Measurements from ENCODE around the gene AGBL3.
"Not testable (repeated sequence)": the region's sequence is repeated elsewhere in the genome, so short reads cannot be mapped to it uniquely, and the experiment has no call there.

The AGBL3 gene

GRCh38 chr7:135078051-135078450 is 91.7 kb downstream of the AGBL3 start:
- DNase-seq = no peak

- no peak for DNase-seq
These were observed 92.8 kb downstream of the AGBL3 start for GRCh38 chr7:135079068-135079467.

DNA sequence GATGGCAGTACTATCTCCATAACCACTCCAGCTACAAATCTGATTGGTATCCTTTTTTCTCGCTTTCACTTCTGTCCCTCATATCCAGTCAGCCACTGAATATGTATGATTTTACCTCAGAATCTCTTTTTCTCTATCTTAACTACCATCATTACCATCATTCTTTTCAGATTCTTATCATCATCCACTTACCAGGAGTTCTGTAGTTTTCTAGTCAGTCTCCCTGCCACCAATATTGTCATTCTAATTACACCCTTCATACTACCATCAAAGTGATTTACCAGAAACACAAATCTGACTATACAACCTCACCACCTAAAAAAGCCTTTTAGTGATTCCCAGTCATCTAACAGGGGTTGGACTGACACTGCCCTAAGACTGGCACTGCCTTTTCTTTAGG is 96.7 kb downstream of the AGBL3 start:
- DNase-seq = no peak

DNA sequence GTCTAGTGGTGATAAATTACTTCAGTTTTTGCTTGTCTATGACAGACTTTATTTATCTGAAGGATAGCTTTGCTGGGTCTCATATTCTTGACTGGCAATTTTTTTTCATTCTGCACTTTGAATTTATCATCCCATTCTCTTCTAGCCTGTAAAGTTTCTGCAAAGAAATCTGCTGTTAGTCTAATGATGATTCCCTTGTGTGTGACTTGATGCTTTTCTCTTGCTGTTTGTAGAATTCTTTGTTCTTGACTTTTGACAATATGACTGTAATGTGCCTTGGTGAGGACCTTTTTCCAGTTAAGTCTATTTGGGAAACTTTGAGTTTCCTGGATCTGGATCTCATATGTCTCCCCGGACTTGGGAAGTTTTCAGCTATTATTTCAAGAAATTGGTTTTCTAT is 102.3 kb downstream of the AGBL3 start:
- no peak for DNase-seq

DNA sequence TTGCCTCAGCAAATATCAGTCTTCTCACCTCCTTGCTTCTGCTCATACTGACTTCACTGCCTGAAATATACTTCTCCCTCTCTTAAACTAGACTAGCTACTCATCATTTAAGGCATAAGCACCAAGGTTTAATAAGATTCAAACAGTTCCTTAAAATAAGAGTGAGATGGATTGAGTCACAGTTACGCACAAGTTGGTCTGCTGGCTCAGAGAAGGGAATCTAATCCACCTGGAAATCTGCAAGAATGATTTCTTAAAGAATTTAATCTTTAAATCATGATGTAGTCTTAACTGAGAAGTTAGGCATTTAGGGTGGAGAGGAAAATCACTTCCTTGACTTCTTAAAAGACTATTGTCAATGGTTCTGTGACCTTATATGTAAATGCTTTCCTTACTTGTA is 105.4 kb downstream of the AGBL3 start:
- DNase-seq = no peak

DNA sequence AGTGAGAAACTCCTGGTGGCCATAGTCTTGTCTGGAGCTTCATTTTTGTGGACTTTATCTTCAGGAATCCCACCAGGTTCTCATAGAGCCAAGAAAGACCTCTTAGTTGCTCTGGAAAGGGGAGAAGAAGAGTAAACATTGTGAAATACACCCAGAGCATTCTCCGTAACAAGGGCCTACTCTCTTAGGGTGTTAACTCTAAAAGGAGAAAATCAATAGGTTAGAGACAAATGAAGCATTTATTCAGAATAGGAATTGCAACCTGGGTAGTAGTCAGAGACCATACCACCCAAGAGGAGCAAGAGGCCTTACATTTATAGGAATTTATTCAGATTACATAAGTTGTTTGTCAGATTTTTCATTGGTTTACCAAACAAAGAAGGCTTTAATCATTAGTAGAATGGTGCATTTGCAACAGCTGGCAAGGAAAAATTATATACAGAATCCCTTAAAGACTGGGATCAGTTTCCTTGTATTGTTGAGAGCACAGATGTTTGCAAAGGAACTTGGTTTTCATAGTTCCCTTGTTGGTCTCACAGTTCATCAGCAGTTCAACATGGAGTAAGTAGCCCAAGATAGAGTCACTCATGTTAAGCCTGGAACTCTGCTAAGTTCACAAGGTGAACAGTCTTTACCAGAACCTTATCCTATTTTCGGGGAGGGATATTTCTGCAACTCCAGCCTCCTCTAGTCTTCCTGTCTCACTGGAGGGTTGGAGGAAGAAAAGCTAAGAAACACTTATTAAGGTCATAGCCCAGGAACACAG is 108.3 kb downstream of the AGBL3 start:
- no peak for DNase-seq

DNA sequence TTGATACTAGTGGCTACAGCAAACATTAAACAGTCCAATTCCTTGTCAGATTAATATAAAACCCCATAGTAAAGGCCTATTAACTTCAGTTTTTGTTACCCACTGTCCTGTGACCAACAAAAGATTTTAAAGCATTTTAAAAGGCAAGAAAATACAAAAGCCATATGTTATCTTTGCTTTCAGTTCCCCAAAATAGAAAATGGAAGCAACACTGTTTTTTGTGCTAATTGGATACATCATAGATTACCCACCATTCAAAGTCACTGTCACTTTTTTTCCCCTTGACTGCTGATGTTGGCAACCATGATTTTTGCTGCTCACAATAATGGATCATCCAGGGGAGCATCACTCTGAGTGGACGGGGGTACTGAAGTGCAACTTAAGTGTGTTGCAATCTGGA is 109.1 kb downstream of the AGBL3 start:
- DNase-seq = no peak

DNA sequence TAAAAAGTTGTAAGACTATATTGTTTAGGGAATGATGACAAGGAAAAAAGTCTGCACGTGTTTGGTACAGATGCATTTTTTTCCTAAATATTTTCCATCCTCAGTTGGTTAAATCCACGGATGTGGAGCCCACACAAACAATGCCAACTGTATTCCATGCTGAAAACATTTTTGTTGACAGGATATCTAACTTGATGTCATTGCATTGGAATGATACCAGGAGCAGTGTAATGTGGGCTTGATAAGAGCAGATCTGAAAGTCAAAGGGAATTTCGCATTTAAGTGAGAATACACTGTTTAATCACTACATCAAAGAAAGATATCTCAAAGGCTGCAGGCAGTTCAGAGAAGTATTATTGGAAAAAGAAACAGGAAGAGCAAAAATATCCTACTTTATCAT is 112.1 kb downstream of the AGBL3 start:
- no peak for DNase-seq

- no peak for DNase-seq
These were observed 114.5 kb downstream of the AGBL3 start for GRCh38 chr7:135100856-135101255.

DNA sequence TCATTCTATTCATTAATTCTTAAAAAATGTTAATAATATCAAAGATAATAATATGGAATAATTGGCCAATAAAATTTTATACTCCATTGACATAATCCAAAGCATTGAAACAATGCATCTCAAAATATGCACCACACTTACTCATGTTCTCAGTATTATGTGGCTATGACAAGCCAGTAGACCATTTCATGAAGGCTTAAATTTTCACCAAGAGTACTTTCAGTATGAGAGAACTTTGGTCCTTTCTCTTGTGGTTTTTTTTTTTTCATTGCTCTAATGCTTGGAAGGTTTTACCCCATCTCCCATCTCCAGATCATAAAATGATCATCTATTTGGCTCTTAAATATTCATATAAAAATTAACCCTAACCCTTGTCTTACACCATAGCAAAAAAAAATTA is 116.1 kb downstream of the AGBL3 start:
- DNase-seq = no peak

- no peak for DNase-seq
These were observed 123.3 kb downstream of the AGBL3 start for GRCh38 chr7:135109562-135109961.

GRCh38 chr7:135109976-135110375 is 123.7 kb downstream of the AGBL3 start:
- DNase-seq = no peak

DNA sequence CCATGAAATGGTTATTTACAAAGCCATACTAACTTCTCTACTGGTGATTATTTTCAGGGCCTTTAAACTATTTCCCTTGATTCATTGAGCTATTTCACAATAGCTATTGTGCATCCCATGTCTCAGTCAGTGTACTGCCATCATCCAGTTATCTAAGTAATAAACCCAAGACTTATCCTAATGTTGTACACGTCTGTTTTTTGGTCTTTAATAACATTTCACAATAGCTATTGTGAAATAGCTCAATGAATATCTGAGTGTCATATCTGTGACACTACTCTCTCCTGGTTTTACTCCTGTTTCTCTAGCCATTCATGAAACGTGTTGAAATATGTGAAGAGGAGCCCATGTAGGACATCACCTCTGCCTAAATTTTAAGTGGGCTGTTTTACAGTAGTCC is 125.1 kb downstream of the AGBL3 start:
- DNase-seq = peak; percentile 3

DNA sequence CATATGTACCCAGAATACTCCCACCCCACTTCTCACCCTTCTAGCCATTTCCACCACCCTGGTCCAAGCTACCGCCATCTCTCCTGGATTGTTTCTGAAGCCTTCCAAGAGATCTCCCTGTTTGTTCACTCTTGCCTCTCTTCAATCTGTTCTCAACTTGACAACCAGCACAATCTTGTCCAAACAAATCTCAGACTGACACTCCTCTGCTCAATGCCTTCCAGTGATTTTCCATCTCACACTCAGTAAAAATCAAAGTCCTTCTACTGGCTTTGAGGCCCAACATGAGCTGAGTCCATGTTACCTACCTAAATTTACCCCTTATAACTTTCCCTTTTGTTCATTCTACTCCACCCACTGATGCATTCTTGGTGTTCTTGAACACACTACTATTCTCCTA is 128.3 kb downstream of the AGBL3 start:
- DNase-seq = no peak

- no peak for DNase-seq
These were observed 130.8 kb downstream of the AGBL3 start for GRCh38 chr7:135117096-135117495.

- DNase-seq = no peak
These were observed 135.6 kb downstream of the AGBL3 start for GRCh38 chr7:135121868-135122267.

- DNase-seq = not testable (repeated sequence)
These were observed 138.3 kb downstream of the AGBL3 start for GRCh38 chr7:135124631-135125030.

DNA sequence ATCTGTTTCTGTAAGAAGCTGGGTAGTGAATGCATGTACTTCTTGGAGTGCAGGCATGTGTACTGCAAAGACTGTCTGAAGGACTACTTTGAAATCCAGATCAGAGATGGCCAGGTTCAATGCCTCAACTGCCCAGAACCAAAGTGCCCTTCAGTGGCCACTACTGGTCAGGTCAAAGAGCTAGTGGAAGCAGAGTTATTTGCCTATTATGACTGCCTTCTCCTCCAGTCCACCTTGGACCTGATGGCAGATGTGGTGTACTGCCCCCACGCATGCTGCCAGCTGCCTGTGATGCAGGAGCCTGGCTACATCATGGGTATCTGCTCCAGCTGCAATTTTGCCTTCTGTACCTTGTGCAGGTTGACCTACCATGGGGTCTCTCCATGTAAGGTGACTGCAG is 142.6 kb downstream of the AGBL3 start:
- DNase-seq = no peak

GRCh38 chr7:135129579-135129978 is 143.3 kb downstream of the AGBL3 start:
- DNase-seq = no peak

- DNase-seq = no peak
These were observed 157.8 kb downstream of the AGBL3 start for GRCh38 chr7:135143885-135144668.

GRCh38 chr7:135147341-135147898 is 161.1 kb downstream of the AGBL3 start:
- DNase-seq = peak; percentile 71

DNA sequence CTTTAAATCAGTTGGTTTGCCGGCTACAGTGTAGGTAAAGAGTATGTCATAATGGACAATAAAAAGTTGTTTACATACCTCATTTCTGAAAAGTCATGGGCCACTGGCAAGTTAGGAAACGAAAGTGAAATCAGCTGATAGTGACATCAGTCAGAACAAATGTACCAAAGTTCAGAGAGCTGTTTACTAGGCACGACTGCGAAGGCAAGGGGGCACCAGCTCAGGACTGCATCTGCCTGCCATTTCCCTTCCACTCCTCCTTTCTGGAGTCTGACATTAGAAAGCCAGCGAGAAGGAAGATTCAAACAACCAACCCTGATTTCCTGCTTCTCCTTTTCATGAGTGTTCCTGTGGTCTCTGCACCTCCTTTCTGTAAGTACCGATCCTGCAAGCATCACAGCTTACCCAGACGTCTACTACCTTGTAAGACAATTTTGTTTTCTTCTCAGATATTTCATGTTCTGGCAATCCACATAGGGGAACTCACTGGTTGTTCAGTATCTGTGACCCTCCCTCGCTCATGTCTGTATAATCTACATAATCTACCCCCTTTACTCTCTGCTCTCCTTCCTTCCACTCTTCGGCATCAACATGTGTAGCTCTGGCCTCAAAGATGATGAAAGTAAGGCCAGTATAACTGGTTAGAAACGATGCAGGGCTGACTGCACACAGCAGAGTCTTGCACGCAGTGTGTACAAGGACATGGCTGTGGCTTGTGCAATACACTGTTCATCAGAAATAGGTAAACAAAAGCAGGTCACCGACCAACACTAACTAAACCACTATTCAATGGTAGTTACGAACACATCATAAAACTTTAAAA is 161.8 kb downstream of the AGBL3 start, which contains the start of gene TMEM140:
Gene TMEM140 (plus strand): TSS at position 174 of the 823 bp plus-strand sequence. CDS start 16,370 bp downstream, outside the sequence.
- peak; percentile 96 for DNase-seq

All from inflammatory macrophage treated with lipopolysaccharide for 4 hours (primary cell).